K562 (cell line): Measurements from ENCODE around the gene GPR15LG. TPM values are rescaled to one million over a fixed set of nuclear protein-coding genes. Genes with fewer than 3 reads are reported as not detected.

Experiments
- ATAC-seq: fragments of 200-7000 bp; cut with Tn5 transposase; 3 replicates; pipeline ENCODE4 v1.9.1; 2020; ENCODE audit warnings: moderate library complexity
- BruUV-seq: library from RNA; stranded (reverse); fragments of 400-500 nt; replicated peaks from 2 replicates; lab custom pipeline; 2021; lab: Mats Ljungman, UMichigan
- CTCF ChIA-PET: fragments of 300-600 bp; formaldehyde crosslinking; extraction: SDS; loops from one replicate; lab custom pipeline; 2021; ENCODE audit warnings: low intra/inter-chr PET ratio; lab: Yijun Ruan, JAX
- POLR2A ChIA-PET: fragments of 300-600, 350-650 bp; sonication (Branson Sonifier 250); formaldehyde crosslinking; extraction: SDS; loops from one replicate; lab custom pipeline; 2021; ENCODE audit warnings: antibody characterized with exemption, inconsistent platforms; lab: Yijun Ruan, JAX
- DNase-seq, 4 experiments: peaks; one replicate each; pipeline versions ENCODE4 v3.0.0 to v3.0.0-alpha.2; 2011 to 2018; ENCODE audit warnings: low spot score in 3 of 4, mixed read lengths in 3 of 4; ENCODE audit errors: extremely low read depth in 1 of 4
- FAIRE-seq: peaks from 2 replicates; lab custom pipeline; 2011; peaks lifted over from hg19 to GRCh38; lab: Jason Lieb, UNC
- H2AFZ ChIP-seq: 2 replicates; pipeline ENCODE4 v1.6.0; 2011; ENCODE audit warnings: low read depth, low read length, control low read depth, inconsistent platforms
- H3K27ac ChIP-seq: fragments of 200-600 bp; 3 replicates; pipeline ENCODE4 v1.8.0; 2011; ENCODE audit warnings: low read depth, mild to moderate bottlenecking, control low read depth, inconsistent platforms, low read length, moderate library complexity, mixed read lengths; ENCODE audit errors: extremely low read depth
- H3K27me3 ChIP-seq, 2 experiments: fragments of 300-600 bp in 1 of 2; 2 replicates in 1 of 2; 3 replicates in 1 of 2; pipeline versions ENCODE4 v1.6.0 to v1.8.0; 2011; ENCODE audit warnings: inconsistent platforms in 2 of 2, low read length in 2 of 2, mild to moderate bottlenecking in 1 of 2, mixed read lengths in 1 of 2, moderate library complexity in 1 of 2; ENCODE audit not compliant: control insufficient read depth in 2 of 2, insufficient read depth in 2 of 2
- H3K36me3 ChIP-seq: fragments of 300-600 bp; 3 replicates; pipeline ENCODE4 v1.8.0; 2011; ENCODE audit warnings: mild to moderate bottlenecking, low read length, inconsistent platforms; ENCODE audit not compliant: control insufficient read depth, insufficient read depth
- H3K4me1 ChIP-seq, 2 experiments: fragments of 200-600 bp in 1 of 2; replicated peaks in 1 of 2; 2 replicates in 1 of 2; 3 replicates in 1 of 2; pipeline versions ENCODE4 v1.5.1 to v1.8.0; 2011; ENCODE audit warnings: inconsistent platforms in 2 of 2, low read length in 2 of 2, mild to moderate bottlenecking in 1 of 2, mixed read lengths in 1 of 2, moderate library complexity in 1 of 2; ENCODE audit not compliant: control insufficient read depth in 2 of 2, insufficient read depth in 2 of 2
- H3K4me2 ChIP-seq: 2 replicates; pipeline ENCODE4 v1.6.1; 2011; ENCODE audit warnings: low read length, control low read depth, inconsistent platforms, mixed read lengths; ENCODE audit not compliant: insufficient read depth
- H3K4me3 ChIP-seq: fragments of 200-600 bp; sonication (generic), shearing (Covaris generic); 2 replicates; pipeline ENCODE4 v1.5.1; 2016; ENCODE audit warnings: control low read depth, inconsistent platforms
- H3K79me2 ChIP-seq: fragments of 200-600 bp; 3 replicates; pipeline ENCODE4 v1.8.0; 2011; ENCODE audit warnings: low read length, inconsistent platforms; ENCODE audit not compliant: control insufficient read depth, insufficient read depth
- H3K9ac ChIP-seq, 2 experiments: 2 replicates each; pipeline versions ENCODE4 v1.6.0 to v1.6.1; 2011; ENCODE audit warnings: low read depth in 2 of 2, low read length in 2 of 2, control low read depth in 1 of 2, inconsistent platforms in 1 of 2, mild to moderate bottlenecking in 1 of 2, mixed read lengths in 1 of 2; ENCODE audit not compliant: insufficient read depth in 1 of 2
- H3K9me1 ChIP-seq: one replicate; pipeline ENCODE4 v1.6.0; 2011; ENCODE audit warnings: inconsistent platforms, mild to moderate bottlenecking, low read length, moderate library complexity; ENCODE audit not compliant: control insufficient read depth, insufficient read depth
- H3K9me3 ChIP-seq: replicated peaks from 2 replicates; pipeline ENCODE4 v1.5.1; 2011; ENCODE audit warnings: low read depth, low read length, inconsistent platforms; ENCODE audit not compliant: control insufficient read depth, insufficient read depth
- H4K20me1 ChIP-seq: replicated peaks from 2 replicates; pipeline ENCODE4 v1.6.1; 2011; ENCODE audit warnings: low read length, inconsistent platforms, mixed read lengths; ENCODE audit not compliant: control insufficient read depth, insufficient read depth
- ETS1 ChIP-seq: conservative IDR thresholded peaks from 2 replicates; pipeline ENCODE4 v1.6.1; 2011; ENCODE audit warnings: low read depth, mild to moderate bottlenecking, low read length; ENCODE audit not compliant: control insufficient read depth
- HNRNPUL1 ChIP-seq: fragments of 200-400 bp; formaldehyde crosslinking; IDR thresholded peaks from 2 replicates; pipeline ENCODE4 v1.6.1; 2017; ENCODE audit warnings: low read length
- KAT2B ChIP-seq: IDR thresholded peaks from one replicate; pipeline ENCODE4 v1.6.1; 2012; ENCODE audit warnings: low read depth, mild to moderate bottlenecking, control low read depth, inconsistent platforms, low read length, moderate library complexity
- KDM4B ChIP-seq, 2 experiments: fragments of 450-650 bp in 1 of 2; sonication (generic) in 1 of 2; IDR thresholded peaks; 2 replicates each; pipeline ENCODE4 v1.6.1; 2016 to 2017; ENCODE audit warnings: borderline replicate concordance in 2 of 2, antibody characterized with exemption in 1 of 2, low read depth in 1 of 2, mild to moderate bottlenecking in 1 of 2
- PHF8 ChIP-seq: fragments of 200-600 bp; sonication (generic); IDR thresholded peaks from 2 replicates; pipeline ENCODE4 v1.6.1; 2012; ENCODE audit warnings: mixed run types, mild to moderate bottlenecking, inconsistent platforms, low read length, moderate library complexity, borderline replicate concordance
- PYGO2 ChIP-seq: fragments of 450-650 bp; IDR thresholded peaks from 2 replicates; pipeline ENCODE4 v1.6.1; 2016; ENCODE audit warnings: mild to moderate bottlenecking, missing genetic modification characterization, moderate library complexity, missing compliant biosample characterization
- RBFOX2 ChIP-seq: fragments of 200-400 bp; formaldehyde crosslinking; IDR thresholded peaks from 2 replicates; pipeline ENCODE4 v1.6.1; 2017; ENCODE audit warnings: low read depth, mild to moderate bottlenecking, low read length, moderate library complexity
- RFX1 ChIP-seq: fragments of 450-650 bp; IDR thresholded peaks from 2 replicates; pipeline ENCODE4 v1.6.1; 2016; ENCODE audit warnings: mild to moderate bottlenecking, moderate library complexity
- ZNF274 ChIP-seq: IDR thresholded peaks from 2 replicates; pipeline ENCODE4 v1.6.1; 2011; ENCODE audit warnings: low read depth, mild to moderate bottlenecking, low read length, moderate library complexity, borderline replicate concordance
- ZNF347 ChIP-seq: fragments of 450-650 bp; formaldehyde crosslinking; IDR thresholded peaks from 2 replicates; pipeline ENCODE4 v1.4.0; 2020; ENCODE audit warnings: low read depth, mild to moderate bottlenecking, moderate library complexity
- ZNF717 ChIP-seq: fragments of 250-450 bp; sonication (Bioruptor Pico); IDR thresholded peaks from 2 replicates; pipeline ENCODE4 v1.5.0; 2021
- in situ Hi-C: fragments of 300-500 bp; cut with MboI; formaldehyde crosslinking; loops from 4 replicates; pipeline ENCODE4 v1.15.0; 2018; ENCODE audit warnings: inconsistent platforms, mixed read lengths
- intact Hi-C: fragments of 100-400 bp; cut with micrococcal nuclease; formaldehyde crosslinking; loops from 2 replicates; pipeline ENCODE4 v1.14.2; 2022
- polyA plus RNA-seq, 8 experiments: library from polyadenylated mRNA; depleted of rRNA in 4 of 8; stranded (reverse) in 5 of 8; unstranded in 3 of 8; fragments of >200 nt; fragmentation: Nextera tagmentation in 2 of 8; fragmentation: Illumina TruSeq in 1 of 8; extraction: Ambion mirVana in 2 of 8; extraction: Trizol in 1 of 8; gene quantifications; 2 replicates each; pipeline versions ENCODE4 v1.2.1 to v1.2.3, GENCODE V29; 2011 to 2014; ENCODE audit warnings: inconsistent platforms in 1 of 8, missing spikeins in 1 of 8
- total RNA-seq, 7 experiments: library from RNA; depleted of rRNA in 6 of 7; stranded (reverse); fragments of >200 nt in 6 of 7; fragmentation: Illumina TruSeq in 2 of 7; extraction: Trizol in 2 of 7; gene quantifications; 2 replicates each; pipeline versions ENCODE4 v1.2.1 to v1.2.3, GENCODE V29; 2011 to 2021; ENCODE audit warnings: low replicate concordance in 1 of 7
- TF ChIP-seq, protein P1 (sequence below), 2 experiments: fragments of 450-650 bp in 1 of 2; sonication (generic) in 1 of 2; formaldehyde crosslinking in 1 of 2; IDR thresholded peaks in 1 of 2; conservative IDR thresholded peaks in 1 of 2; 2 replicates each; pipeline versions ENCODE4 v1.6.1 to v1.8.1; 2016 to 2023; ENCODE audit warnings: mild to moderate bottlenecking in 2 of 2, moderate library complexity in 2 of 2, inconsistent platforms in 1 of 2, missing genetic modification reagents in 1 of 2

GPR15LG gene
- total and polyA plus RNA-seq, 9 of the 15 experiments (the other 6 are each of a cell fraction or from before 2014, with no cell fraction given): 0.51 TPM; not detected in 8

DNA sequence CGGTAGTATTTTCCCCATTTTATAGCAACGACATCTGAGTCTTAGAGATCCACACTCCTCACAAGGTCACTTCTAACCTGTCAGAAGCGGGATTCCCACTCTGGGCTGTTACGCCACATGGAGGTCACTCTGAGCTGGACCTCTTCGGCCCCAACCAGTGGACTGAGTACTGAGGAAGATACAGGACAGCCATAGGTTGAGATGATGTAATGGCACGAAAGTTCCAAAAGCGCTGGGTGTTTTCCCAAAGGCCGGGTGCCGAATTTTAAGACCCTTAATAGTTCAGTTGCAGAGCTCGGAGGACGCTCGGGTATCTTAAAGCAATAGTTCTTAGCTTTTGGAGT, 33.6 kb upstream of the GPR15LG start (continued):
- TF ChIP-seq PHF8 (no peak), RFX1 (no peak), ZNF274 (no peak)
- TF ChIP-seq, protein P1, sequence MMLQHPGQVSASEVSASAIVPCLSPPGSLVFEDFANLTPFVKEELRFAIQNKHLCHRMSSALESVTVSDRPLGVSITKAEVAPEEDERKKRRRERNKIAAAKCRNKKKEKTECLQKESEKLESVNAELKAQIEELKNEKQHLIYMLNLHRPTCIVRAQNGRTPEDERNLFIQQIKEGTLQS (IDR thresholded peaks at IDR 0.05): peak; percentile 68; the same call in 1 of the 2 replicates
- TF ChIP-seq, protein P1 (CRISPR knock-in tag; conservative IDR thresholded peaks at IDR 0.05): no peak
- TF ChIP-seq, all 486 proteins: peak for 32

GRCh38 chr10:84147347-84147746, 26.3 kb upstream of the GPR15LG start:
- TF ChIP-seq KAT2B (no peak), HNRNPUL1 (no peak), ZNF717 (CRISPR knock-in tag) (no peak), KDM4B (IDR thresholded peaks at IDR 0.05; ENCODE audit: borderline replicate concordance in 2 of 2, low read depth in 1 of 2) (no peak), RBFOX2 (0 out of 2 replicates have a peak, but pooled peaks have one; percentile 16), ETS1 (no peak), PYGO2 (tag) (no peak), ZNF347 (no peak)
- TF ChIP-seq, all 486 proteins: peak for 1
- in situ Hi-C loops: no loop called here
- Histone ChIP-seq H3K9me3 (no peaks in the 10 kb centered on the region), H3K4me2 (no peak overlapping the region), H3K36me3 (peaks cover 96% of the 10 kb centered on the region), H2AFZ (no peak overlapping the region), H4K20me1 (no peaks in the 10 kb centered on the region; the same call in 1 of the 2 replicates), H3K9me1 (no peaks in the 10 kb centered on the region), H3K79me2 (peaks cover 19% of the 10 kb centered on the region; the same call in 2 of the 3 replicates), H3K27ac (no peak overlapping the region), H3K4me3 (no peak overlapping the region), H3K4me1 (no peaks in the 10 kb centered on the region), H3K27me3 (no peaks in the 10 kb centered on the region), H3K9ac (no peak overlapping the region)
- POLR2A ChIA-PET: interaction anchor here (0.9 to 3.5 kb wide), 6 partner anchors 8 to 40 kb away, joined by 3 to 27 read pairs (median 3); partner anchors contain the start of gene GHITM
- CTCF ChIA-PET: interaction anchor here (0.7 to 1.6 kb wide), 2 partner anchors 58 to 68 kb away, joined by 3 to 12 read pairs; no protein-coding TSS in a partner anchor
- DNase-seq (no peak), ATAC-seq (peak; percentile 47; the same call in 2 of the 3 replicates), FAIRE-seq (no peak)
- no TSS peak for BruUV-seq
- intact Hi-C loops: no loop called here
